Measurements from ENCODE around the gene DCP2. TPM values are rescaled to one million over a fixed set of nuclear protein-coding genes. Genes with fewer than 3 reads are reported as not detected.

Gene DCP2
- total and polyA plus RNA-seq, 9 donors = 12.4 to 58.7 (median 40.6) TPM

GRCh38 chr5:112983363-112983762 lies 6.8 kb downstream of the DCP2 start:
- Histone ChIP-seq H3K4me3 (no peak overlapping the region), H3K36me3 (no peaks in the 10 kb centered on the region), H3K4me1 (ENCODE audit: insufficient read depth) (peaks cover 4% of the 10 kb centered on the region), H3K9me3 (no peaks in the 10 kb centered on the region), H3K27ac (no peak overlapping the region), H3K27me3 (no peaks in the 10 kb centered on the region)
- DNase-seq = no peak
- intact Hi-C loops (cut with DNase I) = no loop called here
- TF ChIP-seq, protein P1, sequence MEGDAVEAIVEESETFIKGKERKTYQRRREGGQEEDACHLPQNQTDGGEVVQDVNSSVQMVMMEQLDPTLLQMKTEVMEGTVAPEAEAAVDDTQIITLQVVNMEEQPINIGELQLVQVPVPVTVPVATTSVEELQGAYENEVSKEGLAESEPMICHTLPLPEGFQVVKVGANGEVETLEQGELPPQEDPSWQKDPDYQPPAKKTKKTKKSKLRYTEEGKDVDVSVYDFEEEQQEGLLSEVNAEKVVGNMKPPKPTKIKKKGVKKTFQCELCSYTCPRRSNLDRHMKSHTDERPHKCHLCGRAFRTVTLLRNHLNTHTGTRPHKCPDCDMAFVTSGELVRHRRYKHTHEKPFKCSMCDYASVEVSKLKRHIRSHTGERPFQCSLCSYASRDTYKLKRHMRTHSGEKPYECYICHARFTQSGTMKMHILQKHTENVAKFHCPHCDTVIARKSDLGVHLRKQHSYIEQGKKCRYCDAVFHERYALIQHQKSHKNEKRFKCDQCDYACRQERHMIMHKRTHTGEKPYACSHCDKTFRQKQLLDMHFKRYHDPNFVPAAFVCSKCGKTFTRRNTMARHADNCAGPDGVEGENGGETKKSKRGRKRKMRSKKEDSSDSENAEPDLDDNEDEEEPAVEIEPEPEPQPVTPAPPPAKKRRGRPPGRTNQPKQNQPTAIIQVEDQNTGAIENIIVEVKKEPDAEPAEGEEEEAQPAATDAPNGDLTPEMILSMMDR (IDR thresholded peaks at IDR 0.05) = no peak
- TF ChIP-seq EP300 (IDR thresholded peaks at IDR 0.05) (no peak), POLR2A (IDR thresholded peaks at IDR 0.05) (no peak)
- WGBS, 3 donors = 91 to 96% (median 96%) methylated on average over 2 of the region's 2 CpGs

- intact Hi-C loops (cut with DNase I) = no loop called here
- Histone ChIP-seq H3K27me3 (no peaks in the 10 kb centered on the region), H3K36me3 (no peaks in the 10 kb centered on the region), H3K4me3 (no peak overlapping the region), H3K9me3 (no peaks in the 10 kb centered on the region), H3K4me1 (ENCODE audit: insufficient read depth) (peaks cover 2% of the 10 kb centered on the region), H3K27ac (no peak overlapping the region)
- TF ChIP-seq POLR2A (IDR thresholded peaks at IDR 0.05) = no peak
- TF ChIP-seq, protein P1 (IDR thresholded peaks at IDR 0.05) = no peak
- TF ChIP-seq EP300 (IDR thresholded peaks at IDR 0.05) = no peak
- WGBS, 3 donors = 94% methylated on average over 4 of the region's 4 CpGs
- DNase-seq = no peak
Measured at GRCh38 chr5:112986224-112986623, 9.6 kb downstream of the DCP2 start.

DNA sequence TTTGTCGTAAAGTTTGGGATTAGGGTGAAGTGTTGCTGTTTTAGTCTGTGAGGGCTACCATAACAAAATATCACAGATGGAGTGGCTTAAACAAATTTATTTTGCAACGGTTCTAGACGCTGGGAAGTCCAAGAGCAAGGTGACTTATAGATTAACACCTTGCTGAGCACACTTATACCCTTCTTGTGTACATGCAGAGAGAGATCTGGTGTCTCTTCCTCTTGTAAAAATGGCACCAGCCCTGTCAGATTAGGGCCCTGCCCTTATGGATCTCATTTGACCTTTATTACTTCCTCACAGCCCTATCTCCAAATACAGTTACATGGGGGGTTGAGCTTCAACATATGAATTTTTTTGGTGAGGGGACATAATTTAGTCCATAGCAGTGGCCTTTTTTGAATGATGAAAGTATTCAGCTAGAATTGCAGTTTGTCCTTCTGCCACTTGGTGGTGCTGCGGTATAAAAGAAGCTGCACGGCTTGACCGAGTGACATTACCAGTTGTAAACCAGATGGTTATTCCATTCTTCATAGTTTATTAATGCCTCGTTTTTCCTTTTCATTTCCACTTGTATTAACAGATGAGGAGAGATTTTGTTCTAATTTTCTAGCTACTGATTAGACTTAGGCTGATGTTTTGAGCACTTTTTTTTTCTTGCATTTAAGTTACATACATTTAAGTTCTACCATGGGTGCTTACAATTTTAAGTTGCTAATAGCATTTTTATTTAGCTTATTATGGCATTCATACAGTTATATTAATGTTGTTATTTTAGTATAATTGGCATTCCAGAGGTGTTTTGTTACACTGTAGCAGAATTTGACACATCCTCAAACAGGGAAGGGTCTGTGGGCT lies 19.4 kb downstream of the DCP2 start:
- 16 to 21% (median 17%) methylated on average over 7 of the region's 7 CpGs for WGBS, 3 donors
- no peak overlapping the region for H3K27ac ChIP-seq
- H3K36me3 ChIP-seq = no peaks in the 10 kb centered on the region
- H3K27me3 ChIP-seq = no peaks in the 10 kb centered on the region
- peaks cover 1% of the 10 kb centered on the region for H3K4me1 ChIP-seq (ENCODE audit: insufficient read depth)
- no peak overlapping the region for H3K4me3 ChIP-seq
- no peaks in the 10 kb centered on the region for H3K9me3 ChIP-seq
- peak; percentile 68 to 87 (median 81) for DNase-seq
- TF ChIP-seq, protein P1 (IDR thresholded peaks at IDR 0.05) = peak; percentile 64 to 92 (median 86)
- no peak for TF ChIP-seq POLR2A (IDR thresholded peaks at IDR 0.05)
- intact Hi-C loops (cut with DNase I) = loop anchor here in 3 of 4 donors (10.0 kb wide), 2 partner anchors 339 to 519 kb away; partner anchors contain the start of gene YTHDC2 (in 2 of the 3)

DNA sequence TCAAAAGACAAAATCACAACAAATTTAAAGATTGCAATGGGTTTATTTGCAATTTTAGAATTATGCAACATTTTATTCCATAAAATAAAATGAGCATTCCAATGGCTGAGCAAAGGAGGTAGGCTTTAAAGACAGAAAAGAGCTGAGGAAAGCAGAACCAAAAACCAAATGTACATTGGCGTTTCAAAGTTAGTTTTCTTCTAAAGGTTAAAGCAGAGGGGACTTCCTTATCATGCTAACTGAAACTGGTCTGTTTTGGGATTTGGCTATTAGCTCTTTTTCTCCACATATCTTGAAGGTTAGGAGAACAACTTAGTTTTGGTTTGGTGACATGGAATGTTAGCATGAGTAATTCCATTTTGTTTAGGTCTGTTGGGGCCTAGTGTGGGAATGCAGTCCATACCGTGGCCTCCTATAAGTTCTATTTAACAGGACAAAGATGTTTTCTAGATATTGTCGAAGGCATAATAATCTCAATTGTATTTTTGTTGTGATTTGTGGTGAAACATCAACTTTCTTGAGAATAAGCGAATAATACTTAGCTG lies 20.3 kb downstream of the DCP2 start:
- no peak for DNase-seq
- Histone ChIP-seq H3K36me3 (no peaks in the 10 kb centered on the region), H3K9me3 (no peaks in the 10 kb centered on the region), H3K27me3 (no peaks in the 10 kb centered on the region), H3K4me3 (no peak overlapping the region), H3K27ac (no peak overlapping the region), H3K4me1 (ENCODE audit: insufficient read depth) (peaks cover 1% of the 10 kb centered on the region)
- WGBS, 3 donors = 51 to 68% (median 53%) methylated on average over 4 of the region's 4 CpGs
- TF ChIP-seq, protein P1 (IDR thresholded peaks at IDR 0.05) = no peak
- TF ChIP-seq POLR2A (IDR thresholded peaks at IDR 0.05) = no peak
- no peak for TF ChIP-seq EP300 (IDR thresholded peaks at IDR 0.05)
- intact Hi-C loops (cut with DNase I) = loop anchor here in 3 of 4 donors (10.0 kb wide), 2 partner anchors 338 to 518 kb away; partner anchors contain the start of gene YTHDC2 (in 2 of the 3)
